Putamen (tissue), 1 donor: ENCODE data around the gene SNX32.
A peak's percentile ranks its signal among the peaks of the same experiment; 100 is the strongest.

ENCODE experiments used
- DNase-seq: peaks from one replicate; pipeline ENCODE4 v3.0.0-alpha.2; 2016; ENCODE audit warnings: low spot score

SNX32 gene

DNA sequence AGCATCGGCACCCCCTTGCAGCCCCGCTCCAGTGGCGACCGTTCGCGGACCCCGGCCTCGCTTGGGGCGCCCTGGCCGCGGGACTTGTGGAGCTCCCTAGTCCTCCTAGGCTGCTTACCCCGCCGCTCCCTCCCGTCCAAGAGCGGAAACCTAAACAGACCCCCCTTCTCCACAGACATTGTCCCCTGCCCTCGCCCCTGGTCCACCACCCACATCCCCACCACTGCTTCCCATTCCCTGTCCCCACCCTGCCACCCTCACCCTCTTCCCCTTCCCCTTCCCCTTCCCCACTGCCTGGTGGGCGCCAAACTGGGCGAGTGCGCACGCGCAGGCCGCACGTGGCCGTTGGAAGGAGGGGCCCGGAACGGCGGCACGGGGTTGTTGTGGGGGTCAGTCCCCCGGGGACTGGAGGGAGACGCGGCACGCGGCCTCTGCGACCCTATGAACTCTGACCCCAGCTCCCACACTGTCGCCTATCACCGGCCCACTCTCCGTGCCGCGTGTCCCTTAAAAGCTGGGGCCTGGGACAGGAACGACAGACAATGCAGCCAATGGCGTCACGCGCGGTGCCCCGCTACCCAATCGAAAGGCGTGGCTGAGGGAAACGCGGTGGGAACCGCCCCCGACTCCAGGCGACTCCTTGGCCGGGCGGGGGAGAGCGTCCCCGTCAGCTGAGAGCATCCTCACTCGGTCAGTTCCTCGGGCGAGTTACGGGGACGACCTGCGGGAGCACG lies at the start of gene SNX32:
TSS of gene SNX32 (plus strand) at position 667 of the 734 bp plus-strand sequence. CDS start 103 bp downstream, outside the sequence.
- peak; percentile 93 for DNase-seq

GRCh38 chr11:65785319-65786007 lies 48.3 kb upstream of the SNX32 start:
- no peak for DNase-seq

- DNase-seq, result no peak
Observed at GRCh38 chr11:65786008-65786785, 47.6 kb upstream of the SNX32 start.

- DNase-seq, result no peak
Observed at GRCh38 chr11:65786786-65787636, 46.8 kb upstream of the SNX32 start, which contains the start of gene OVOL1. OVOL1 (plus strand) TSS chr11:65787063; CDS start chr11:65787374, 311 bp downstream.

DNA sequence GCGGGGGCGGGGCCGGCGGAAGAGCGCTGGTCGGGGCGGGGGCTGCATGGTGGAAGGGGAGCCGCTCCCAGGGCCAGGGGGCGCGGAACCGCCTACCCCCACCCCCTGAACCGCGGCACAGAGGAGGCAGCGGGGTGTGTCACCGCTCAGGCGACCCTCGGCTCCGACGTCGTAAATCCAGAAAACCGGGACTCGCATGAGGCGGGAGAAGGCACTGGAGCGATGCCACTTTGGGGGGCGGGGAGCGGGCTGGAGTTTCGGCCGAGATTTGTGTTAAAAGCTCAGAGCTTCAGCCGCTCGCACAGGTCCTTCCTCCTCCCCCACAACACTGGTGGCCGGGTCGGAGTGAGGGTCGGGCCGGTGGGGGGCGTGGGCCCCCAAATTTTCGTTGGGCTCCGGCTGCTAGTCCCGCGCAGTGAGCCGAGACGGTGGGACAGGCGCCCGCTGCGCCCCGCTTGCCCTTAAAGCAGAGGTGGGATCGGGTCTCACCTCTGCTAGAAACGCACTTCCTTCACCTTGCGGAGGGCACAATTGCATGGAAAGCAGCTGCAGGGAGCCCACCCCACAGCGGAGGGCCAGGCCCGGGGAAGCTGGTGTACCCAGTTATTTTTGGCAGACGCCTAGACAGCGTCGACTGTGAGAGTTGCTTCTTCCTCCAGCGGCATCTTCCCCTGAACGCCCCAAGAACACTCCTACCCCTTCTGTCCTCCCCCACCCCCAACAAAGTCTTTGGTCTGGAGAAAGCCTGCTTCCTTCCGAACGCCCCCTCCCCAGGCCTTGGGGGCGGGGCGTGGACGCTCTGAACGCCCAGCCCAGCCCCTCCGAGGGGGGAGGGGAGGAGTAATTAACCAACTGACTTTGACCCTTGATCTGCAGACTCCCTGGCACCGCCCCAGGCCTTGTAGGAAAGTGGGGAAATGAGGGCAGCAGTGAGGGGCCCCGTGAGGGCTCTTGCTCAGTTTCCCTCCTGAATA lies 45.8 kb upstream of the SNX32 start:
- DNase-seq, result no peak

GRCh38 chr11:65788821-65789220 lies 44.9 kb upstream of the SNX32 start:
- DNase-seq, result no peak

- DNase-seq, result no peak
Observed at GRCh38 chr11:65789230-65790103, 44.3 kb upstream of the SNX32 start.

GRCh38 chr11:65790104-65790901 lies 43.5 kb upstream of the SNX32 start:
- no peak for DNase-seq

- no peak for DNase-seq
Observed at GRCh38 chr11:65790902-65791650, 42.7 kb upstream of the SNX32 start.

- no peak for DNase-seq
Observed at GRCh38 chr11:65791719-65792213, 42.0 kb upstream of the SNX32 start.

GRCh38 chr11:65792456-65792855 lies 41.3 kb upstream of the SNX32 start:
- DNase-seq, result no peak

DNA sequence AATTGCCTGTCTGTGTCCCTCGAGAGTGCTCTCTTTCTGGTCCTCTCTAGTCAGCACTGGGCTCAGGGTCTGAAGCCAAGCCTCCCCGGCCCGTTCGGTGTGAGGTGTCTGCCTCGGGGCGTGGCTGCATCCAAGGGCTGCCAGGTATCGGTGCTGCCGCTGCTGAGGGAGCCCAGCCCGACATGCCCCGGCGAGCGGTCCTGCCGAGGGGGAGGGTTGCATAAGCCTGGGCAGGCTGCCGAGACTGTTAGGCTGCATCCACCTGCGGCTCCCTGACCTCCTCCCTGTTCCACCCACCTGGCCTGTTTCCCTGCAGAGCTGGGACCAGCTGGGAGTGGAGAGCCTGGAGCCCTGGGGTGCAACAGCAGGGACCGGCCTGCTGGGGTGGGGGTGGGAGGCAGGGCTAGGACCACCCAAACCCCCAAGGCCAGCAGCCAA lies 40.6 kb upstream of the SNX32 start:
- DNase-seq, result no peak

- no peak for DNase-seq
Observed at GRCh38 chr11:65793625-65794400, 40.0 kb upstream of the SNX32 start.

DNA sequence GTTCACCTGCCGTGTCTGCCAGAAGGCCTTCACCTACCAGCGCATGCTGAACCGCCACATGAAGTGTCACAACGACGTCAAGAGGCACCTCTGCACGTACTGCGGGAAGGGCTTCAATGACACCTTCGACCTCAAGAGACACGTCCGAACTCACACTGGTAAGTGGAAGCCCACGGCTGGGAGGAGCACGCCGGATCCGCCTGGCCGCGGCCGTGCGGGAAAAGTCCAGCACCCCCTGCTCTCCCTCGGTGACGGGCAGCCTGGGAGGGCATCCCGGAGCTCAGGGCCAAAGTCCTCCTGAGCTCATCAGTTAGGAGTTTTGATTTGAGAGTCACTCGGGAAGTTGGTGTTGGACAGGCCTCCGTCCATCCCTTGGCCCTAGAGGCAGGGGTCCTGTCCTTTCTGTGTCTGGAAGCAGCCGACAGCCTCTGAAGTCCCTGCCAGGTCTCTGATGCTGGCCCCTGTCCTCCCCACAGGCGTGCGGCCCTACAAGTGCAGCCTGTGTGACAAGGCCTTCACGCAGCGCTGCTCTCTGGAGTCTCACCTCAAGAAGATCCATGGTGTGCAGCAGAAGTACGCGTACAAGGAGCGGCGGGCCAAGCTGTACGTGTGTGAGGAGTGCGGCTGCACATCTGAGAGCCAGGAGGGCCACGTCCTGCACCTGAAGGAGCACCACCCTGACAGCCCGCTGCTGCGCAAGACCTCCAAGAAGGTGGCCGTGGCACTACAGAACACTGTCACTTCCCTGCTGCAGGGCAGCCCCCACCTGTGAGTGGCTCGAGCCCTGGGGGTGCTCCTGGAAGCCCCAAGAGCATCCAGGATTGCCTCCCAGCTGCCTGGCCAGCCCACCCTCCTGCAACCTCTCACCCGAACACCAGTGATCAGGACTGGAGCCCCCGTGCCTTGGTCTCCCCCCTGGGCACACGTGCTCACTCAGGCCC lies 38.9 kb upstream of the SNX32 start:
- no peak for DNase-seq

GRCh38 chr11:65796726-65797601 lies 36.8 kb upstream of the SNX32 start:
- no peak for DNase-seq
